HepG2 (cell line): ENCODE results near the gene CLASRP. TPM values are rescaled to one million over a fixed set of nuclear protein-coding genes. Genes with fewer than 3 reads are reported as not detected.

Experiments
- MIER2 ChIP-seq: IDR thresholded peaks from 2 replicates; pipeline ENCODE4 v1.6.1; 2016; ENCODE audit warnings: missing biosample characterization, missing genetic modification reagents
- NFIB ChIP-seq: sonication (generic); formaldehyde crosslinking; IDR thresholded peaks from 2 replicates; pipeline ENCODE4 v1.9.0; 2021; ENCODE audit warnings: missing genetic modification reagents, mild to moderate bottlenecking, borderline replicate concordance
- PCBP1 ChIP-seq: fragments of 200-400 bp; formaldehyde crosslinking; IDR thresholded peaks from 2 replicates; pipeline ENCODE4 v1.6.1; 2017; ENCODE audit warnings: mild to moderate bottlenecking, low read depth, low read length, borderline replicate concordance
- REPIN1 ChIP-seq: sonication (generic); formaldehyde crosslinking; IDR thresholded peaks from 2 replicates; pipeline ENCODE4 v1.8.0; 2022; ENCODE audit warnings: missing genetic modification reagents, low read depth, mild to moderate bottlenecking, borderline replicate concordance
- TCF12 ChIP-seq, 2 experiments: fragments of 450-650 bp in 1 of 2; sonication (generic) in 1 of 2; formaldehyde crosslinking in 1 of 2; IDR thresholded peaks; 2 replicates each; pipeline versions ENCODE4 v1.6.1 to v1.8.0; 2017 to 2022; ENCODE audit warnings: antibody characterized with exemption in 1 of 2, mild to moderate bottlenecking in 1 of 2, missing genetic modification reagents in 1 of 2, moderate library complexity in 1 of 2
- TCF7L2 ChIP-seq: IDR thresholded peaks from 2 replicates; pipeline ENCODE4 v1.6.1; 2011; ENCODE audit warnings: mild to moderate bottlenecking, low read depth, low read length, moderate library complexity
- ZNF253 ChIP-seq: sonication (generic); formaldehyde crosslinking; IDR thresholded peaks from 2 replicates; pipeline ENCODE4 v1.8.0; 2022; ENCODE audit warnings: mild to moderate bottlenecking, missing genetic modification reagents, borderline replicate concordance
- ZNF430 ChIP-seq: sonication (generic); formaldehyde crosslinking; IDR thresholded peaks from 2 replicates; pipeline ENCODE4 v1.9.0; 2021; ENCODE audit warnings: mild to moderate bottlenecking, missing genetic modification reagents
- ZNF660 ChIP-seq: sonication (generic); formaldehyde crosslinking; IDR thresholded peaks from 2 replicates; pipeline ENCODE4 v1.5.1; 2020; ENCODE audit warnings: mild to moderate bottlenecking, low read depth, missing genetic modification reagents, borderline replicate concordance
- ZNF678 ChIP-seq: sonication (generic); formaldehyde crosslinking; IDR thresholded peaks from 2 replicates; pipeline ENCODE4 v1.4.0; 2020; ENCODE audit warnings: mild to moderate bottlenecking, missing genetic modification reagents
- ZNF703 ChIP-seq: sonication (generic); formaldehyde crosslinking; IDR thresholded peaks from 2 replicates; pipeline ENCODE4 v1.5.1; 2020; ENCODE audit warnings: missing genetic modification reagents, mild to moderate bottlenecking, moderate library complexity, borderline replicate concordance
- ZSCAN21 ChIP-seq: sonication (generic); formaldehyde crosslinking; IDR thresholded peaks from 2 replicates; pipeline ENCODE4 v1.8.0; 2022; ENCODE audit warnings: mild to moderate bottlenecking, missing genetic modification reagents, moderate library complexity, borderline replicate concordance
- polyA plus RNA-seq, 8 experiments: library from polyadenylated mRNA; depleted of rRNA in 3 of 8; stranded (reverse) in 7 of 8; unstranded in 1 of 8; fragments of >200 nt; fragmentation: Illumina TruSeq in 4 of 8; extraction: Trizol in 4 of 8; gene quantifications; 2 replicates each; pipeline versions ENCODE4 v1.2.1 to v1.2.3, GENCODE V29; 2011 to 2016; ENCODE audit warnings: low read depth in 4 of 8, missing spikeins in 1 of 8, mixed read lengths in 1 of 8; ENCODE audit not compliant: insufficient read depth in 1 of 8
- total RNA-seq, 5 experiments: library from RNA; depleted of rRNA; stranded (reverse); fragments of >200 nt; fragmentation: Illumina TruSeq; extraction: Trizol; gene quantifications; 2 replicates each; pipeline ENCODE4 v1.2.3, GENCODE V29; 2016; ENCODE audit warnings: low read depth in 1 of 5
- TF ChIP-seq, protein P1 (sequence below): sonication (generic); formaldehyde crosslinking; IDR thresholded peaks from 2 replicates; pipeline ENCODE4 v1.5.0; 2020; ENCODE audit warnings: mild to moderate bottlenecking, missing genetic modification reagents
- TF ChIP-seq, protein P2 (sequence below): IDR thresholded peaks from 2 replicates; pipeline ENCODE4 v1.6.1; 2016; ENCODE audit warnings: low read depth, missing genetic modification reagents, missing compliant biosample characterization
- TF ChIP-seq, protein P3 (sequence below): sonication (generic); formaldehyde crosslinking; IDR thresholded peaks from 2 replicates; pipeline ENCODE4 v1.5.0; 2020; ENCODE audit warnings: missing genetic modification reagents

CLASRP gene
- total and polyA plus RNA-seq, 2 of the 13 experiments (the other 11 are each of a cell fraction or from before 2014, with no cell fraction given) = 32.0 to 51.4 TPM

DNA sequence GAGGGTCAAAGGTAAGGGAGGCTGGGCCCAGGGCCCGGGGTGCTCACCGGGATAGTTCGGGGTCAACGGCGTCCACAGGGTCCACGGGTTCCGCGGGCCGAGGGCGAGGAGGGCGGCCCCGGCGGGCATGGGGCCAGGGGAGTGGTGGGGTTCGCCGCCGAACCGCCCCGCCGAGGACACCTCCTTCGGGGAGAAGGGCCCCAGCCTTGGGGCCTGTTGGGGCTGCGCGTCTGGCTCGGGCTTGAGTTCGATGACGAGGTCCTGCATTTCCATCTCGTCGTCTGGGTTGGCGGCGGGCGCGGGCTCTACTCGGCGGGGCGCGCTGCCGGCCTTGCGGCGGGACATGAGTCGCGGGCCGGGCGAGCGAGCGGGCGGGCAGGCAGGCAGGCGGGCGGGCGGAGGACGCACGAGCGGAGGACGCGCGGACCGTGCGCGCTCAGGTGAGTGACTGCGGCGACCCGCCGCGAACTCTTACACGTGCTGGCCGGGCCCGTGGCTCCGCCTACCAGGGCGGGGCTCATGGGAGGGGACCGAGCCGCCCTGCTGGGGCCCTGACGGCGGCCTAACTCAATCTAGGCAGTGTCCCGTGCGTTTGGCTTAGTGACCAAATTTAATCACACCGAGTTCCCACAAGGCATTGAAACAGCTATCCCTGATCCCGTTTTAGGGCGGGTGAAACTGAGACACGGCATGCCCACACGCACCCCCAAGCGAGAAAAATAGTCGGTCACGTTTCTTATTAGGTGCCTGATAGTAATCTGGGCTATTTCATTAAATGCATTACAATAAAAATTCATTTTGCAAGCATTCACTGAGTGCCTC lies 37.4 kb downstream of the CLASRP start, which contains the start of gene ZNF296 (continued):
- TF ChIP-seq, protein P1, sequence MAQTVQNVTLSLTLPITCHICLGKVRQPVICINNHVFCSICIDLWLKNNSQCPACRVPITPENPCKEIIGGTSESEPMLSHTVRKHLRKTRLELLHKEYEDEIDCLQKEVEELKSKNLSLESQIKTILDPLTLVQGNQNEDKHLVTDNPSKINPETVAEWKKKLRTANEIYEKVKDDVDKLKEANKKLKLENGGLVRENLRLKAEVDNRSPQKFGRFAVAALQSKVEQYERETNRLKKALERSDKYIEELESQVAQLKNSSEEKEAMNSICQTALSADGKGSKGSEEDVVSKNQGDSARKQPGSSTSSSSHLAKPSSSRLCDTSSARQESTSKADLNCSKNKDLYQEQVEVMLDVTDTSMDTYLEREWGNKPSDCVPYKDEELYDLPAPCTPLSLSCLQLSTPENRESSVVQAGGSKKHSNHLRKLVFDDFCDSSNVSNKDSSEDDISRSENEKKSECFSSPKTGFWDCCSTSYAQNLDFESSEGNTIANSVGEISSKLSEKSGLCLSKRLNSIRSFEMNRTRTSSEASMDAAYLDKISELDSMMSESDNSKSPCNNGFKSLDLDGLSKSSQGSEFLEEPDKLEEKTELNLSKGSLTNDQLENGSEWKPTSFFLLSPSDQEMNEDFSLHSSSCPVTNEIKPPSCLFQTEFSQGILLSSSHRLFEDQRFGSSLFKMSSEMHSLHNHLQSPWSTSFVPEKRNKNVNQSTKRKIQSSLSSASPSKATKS (CRISPR knock-in tag) = no peak
- TF ChIP-seq ZSCAN21 (CRISPR knock-in tag) (peak; percentile 55; the same call in 1 of the 2 replicates), NFIB (no peak), ZNF253 (CRISPR knock-in tag) (no peak), ZNF678 (CRISPR knock-in tag) (no peak), ZNF430 (CRISPR knock-in tag) (no peak), MIER2 (CRISPR knock-in tag) (no peak), ZNF660 (CRISPR knock-in tag) (no peak), PCBP1 (no peak), TCF12 (IDR thresholded peaks at IDR 0.05) (no peak), TCF12 (CRISPR knock-in tag; IDR thresholded peaks at IDR 0.05) (0 out of 2 replicates have a peak, but pooled peaks have one; percentile 12), TCF7L2 (no peak), REPIN1 (CRISPR knock-in tag) (no peak), ZNF703 (no peak)
- TF ChIP-seq, protein P2, sequence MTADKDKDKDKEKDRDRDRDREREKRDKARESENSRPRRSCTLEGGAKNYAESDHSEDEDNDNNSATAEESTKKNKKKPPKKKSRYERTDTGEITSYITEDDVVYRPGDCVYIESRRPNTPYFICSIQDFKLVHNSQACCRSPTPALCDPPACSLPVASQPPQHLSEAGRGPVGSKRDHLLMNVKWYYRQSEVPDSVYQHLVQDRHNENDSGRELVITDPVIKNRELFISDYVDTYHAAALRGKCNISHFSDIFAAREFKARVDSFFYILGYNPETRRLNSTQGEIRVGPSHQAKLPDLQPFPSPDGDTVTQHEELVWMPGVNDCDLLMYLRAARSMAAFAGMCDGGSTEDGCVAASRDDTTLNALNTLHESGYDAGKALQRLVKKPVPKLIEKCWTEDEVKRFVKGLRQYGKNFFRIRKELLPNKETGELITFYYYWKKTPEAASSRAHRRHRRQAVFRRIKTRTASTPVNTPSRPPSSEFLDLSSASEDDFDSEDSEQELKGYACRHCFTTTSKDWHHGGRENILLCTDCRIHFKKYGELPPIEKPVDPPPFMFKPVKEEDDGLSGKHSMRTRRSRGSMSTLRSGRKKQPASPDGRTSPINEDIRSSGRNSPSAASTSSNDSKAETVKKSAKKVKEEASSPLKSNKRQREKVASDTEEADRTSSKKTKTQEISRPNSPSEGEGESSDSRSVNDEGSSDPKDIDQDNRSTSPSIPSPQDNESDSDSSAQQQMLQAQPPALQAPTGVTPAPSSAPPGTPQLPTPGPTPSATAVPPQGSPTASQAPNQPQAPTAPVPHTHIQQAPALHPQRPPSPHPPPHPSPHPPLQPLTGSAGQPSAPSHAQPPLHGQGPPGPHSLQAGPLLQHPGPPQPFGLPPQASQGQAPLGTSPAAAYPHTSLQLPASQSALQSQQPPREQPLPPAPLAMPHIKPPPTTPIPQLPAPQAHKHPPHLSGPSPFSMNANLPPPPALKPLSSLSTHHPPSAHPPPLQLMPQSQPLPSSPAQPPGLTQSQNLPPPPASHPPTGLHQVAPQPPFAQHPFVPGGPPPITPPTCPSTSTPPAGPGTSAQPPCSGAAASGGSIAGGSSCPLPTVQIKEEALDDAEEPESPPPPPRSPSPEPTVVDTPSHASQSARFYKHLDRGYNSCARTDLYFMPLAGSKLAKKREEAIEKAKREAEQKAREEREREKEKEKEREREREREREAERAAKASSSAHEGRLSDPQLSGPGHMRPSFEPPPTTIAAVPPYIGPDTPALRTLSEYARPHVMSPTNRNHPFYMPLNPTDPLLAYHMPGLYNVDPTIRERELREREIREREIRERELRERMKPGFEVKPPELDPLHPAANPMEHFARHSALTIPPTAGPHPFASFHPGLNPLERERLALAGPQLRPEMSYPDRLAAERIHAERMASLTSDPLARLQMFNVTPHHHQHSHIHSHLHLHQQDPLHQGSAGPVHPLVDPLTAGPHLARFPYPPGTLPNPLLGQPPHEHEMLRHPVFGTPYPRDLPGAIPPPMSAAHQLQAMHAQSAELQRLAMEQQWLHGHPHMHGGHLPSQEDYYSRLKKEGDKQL (CRISPR knock-in tag) = no peak
- TF ChIP-seq, protein P3, sequence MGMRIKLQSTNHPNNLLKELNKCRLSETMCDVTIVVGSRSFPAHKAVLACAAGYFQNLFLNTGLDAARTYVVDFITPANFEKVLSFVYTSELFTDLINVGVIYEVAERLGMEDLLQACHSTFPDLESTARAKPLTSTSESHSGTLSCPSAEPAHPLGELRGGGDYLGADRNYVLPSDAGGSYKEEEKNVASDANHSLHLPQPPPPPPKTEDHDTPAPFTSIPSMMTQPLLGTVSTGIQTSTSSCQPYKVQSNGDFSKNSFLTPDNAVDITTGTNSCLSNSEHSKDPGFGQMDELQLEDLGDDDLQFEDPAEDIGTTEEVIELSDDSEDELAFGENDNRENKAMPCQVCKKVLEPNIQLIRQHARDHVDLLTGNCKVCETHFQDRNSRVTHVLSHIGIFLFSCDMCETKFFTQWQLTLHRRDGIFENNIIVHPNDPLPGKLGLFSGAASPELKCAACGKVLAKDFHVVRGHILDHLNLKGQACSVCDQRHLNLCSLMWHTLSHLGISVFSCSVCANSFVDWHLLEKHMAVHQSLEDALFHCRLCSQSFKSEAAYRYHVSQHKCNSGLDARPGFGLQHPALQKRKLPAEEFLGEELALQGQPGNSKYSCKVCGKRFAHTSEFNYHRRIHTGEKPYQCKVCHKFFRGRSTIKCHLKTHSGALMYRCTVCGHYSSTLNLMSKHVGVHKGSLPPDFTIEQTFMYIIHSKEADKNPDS (CRISPR knock-in tag) = no peak
